ENCODE measurements around the gene PSMA2.

DNA sequence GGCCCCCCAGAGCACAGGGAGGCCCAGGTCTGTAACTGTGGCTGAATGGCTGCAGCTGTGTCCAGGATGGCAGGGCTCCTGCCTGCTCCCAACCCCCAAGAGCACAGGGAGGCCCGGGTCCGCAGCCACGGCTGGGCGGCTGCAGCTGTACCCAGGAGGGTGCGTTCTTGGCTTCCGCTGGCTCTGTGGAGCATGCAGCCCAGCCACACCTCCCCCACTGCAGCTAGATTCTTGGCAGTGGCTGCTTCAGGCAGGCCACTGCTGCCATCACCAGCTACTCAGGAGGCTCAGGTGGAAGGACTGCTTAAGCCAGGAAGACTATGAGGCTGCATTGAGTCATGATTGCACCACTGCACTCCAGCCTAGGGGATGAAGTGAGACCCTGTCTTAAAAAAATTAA is 48.0 kb downstream of the PSMA2 start:
- TF ChIP-seq, protein P1, sequence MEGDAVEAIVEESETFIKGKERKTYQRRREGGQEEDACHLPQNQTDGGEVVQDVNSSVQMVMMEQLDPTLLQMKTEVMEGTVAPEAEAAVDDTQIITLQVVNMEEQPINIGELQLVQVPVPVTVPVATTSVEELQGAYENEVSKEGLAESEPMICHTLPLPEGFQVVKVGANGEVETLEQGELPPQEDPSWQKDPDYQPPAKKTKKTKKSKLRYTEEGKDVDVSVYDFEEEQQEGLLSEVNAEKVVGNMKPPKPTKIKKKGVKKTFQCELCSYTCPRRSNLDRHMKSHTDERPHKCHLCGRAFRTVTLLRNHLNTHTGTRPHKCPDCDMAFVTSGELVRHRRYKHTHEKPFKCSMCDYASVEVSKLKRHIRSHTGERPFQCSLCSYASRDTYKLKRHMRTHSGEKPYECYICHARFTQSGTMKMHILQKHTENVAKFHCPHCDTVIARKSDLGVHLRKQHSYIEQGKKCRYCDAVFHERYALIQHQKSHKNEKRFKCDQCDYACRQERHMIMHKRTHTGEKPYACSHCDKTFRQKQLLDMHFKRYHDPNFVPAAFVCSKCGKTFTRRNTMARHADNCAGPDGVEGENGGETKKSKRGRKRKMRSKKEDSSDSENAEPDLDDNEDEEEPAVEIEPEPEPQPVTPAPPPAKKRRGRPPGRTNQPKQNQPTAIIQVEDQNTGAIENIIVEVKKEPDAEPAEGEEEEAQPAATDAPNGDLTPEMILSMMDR (IDR thresholded peaks at IDR 0.05): no peak
- TF ChIP-seq POLR2A (IDR thresholded peaks at IDR 0.05): no peak

Measured in esophagus squamous epithelium (tissue), 4 donors.